DMS 273 treated with DMSO at 0.1 percent for 48 hours (cell line): ENCODE results near the gene SMAD1.
"Not testable (repeated sequence)": the region's sequence is repeated elsewhere in the genome, so short reads cannot be mapped to it uniquely, and the experiment has no call there.

Experiments used
- DNase-seq: peaks from one replicate; lab custom pipeline; 2025; lab: John Stamatoyannopoulos, UW

SMAD1 gene

GRCh38 chr4:145528601-145529000 is 46.9 kb downstream of the SMAD1 start:
- no peak for DNase-seq

- DNase-seq: no peak
Measured at GRCh38 chr4:145530189-145530588, 48.5 kb downstream of the SMAD1 start.

GRCh38 chr4:145530662-145531061 is 49.0 kb downstream of the SMAD1 start:
- no peak for DNase-seq

- DNase-seq: no peak
Measured at GRCh38 chr4:145531223-145531622, 49.6 kb downstream of the SMAD1 start.

- no peak for DNase-seq
Measured at GRCh38 chr4:145531859-145532258, 50.2 kb downstream of the SMAD1 start.

DNA sequence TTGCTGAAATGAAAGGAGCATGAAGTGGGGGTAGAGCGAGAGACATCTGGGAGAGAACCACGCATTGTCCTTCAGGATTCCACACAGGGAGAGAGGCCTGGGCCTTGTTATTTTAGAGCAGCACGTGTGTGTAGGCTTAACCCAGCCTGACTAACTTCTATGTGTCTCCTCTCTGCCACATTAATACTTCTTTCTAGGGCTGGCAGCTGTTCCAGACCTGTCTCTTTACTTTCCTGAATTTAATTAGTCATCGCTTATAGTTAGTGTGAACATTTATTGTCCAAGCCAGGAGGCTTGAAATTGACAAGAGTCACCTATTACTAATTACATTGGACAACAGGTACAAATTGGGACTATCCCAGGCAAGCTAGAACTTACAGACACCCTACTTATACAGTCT is 51.3 kb downstream of the SMAD1 start:
- no peak for DNase-seq

DNA sequence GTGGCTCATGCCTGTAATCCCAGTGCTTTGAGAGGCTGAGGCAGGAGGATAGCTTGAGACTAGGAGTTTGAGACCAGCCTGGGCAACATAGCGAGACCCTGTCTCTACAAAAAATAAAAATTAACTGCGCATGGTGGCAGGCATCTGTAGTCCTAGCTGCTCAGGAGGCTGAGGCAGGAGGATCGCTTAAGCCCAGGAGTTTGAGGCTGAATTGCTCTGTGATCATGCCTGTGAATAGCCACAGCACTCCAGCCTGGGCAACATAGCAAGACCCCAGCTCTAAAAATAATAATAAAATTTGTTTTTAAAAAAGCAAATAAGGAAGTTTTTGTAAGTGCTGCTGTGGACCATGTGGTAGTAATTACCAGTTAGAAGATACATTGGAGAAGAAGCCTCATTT is 51.8 kb downstream of the SMAD1 start:
- DNase-seq: not testable (repeated sequence)

DNA sequence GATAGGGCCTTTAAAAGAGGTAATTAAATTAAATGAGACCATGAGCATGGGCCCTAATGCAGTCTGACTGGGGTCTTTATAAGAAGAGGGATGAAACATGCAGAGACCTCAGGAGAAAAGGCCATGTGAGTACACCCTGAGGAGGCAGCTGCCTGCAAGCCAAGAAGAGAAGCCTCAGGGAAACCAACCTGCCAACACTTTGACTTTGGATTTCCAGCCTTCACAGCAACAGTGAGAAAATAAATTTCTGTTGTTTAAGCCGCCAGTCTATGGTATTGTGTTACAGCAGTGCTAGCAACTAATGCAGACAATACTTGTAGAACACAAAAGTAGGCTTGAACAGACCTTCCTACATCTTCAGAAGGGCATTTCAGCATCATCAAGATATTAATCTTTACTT is 52.3 kb downstream of the SMAD1 start:
- no peak for DNase-seq

- no peak for DNase-seq
Measured at GRCh38 chr4:145535202-145535601, 53.5 kb downstream of the SMAD1 start.

GRCh38 chr4:145536044-145536443 is 54.4 kb downstream of the SMAD1 start:
- DNase-seq: no peak

DNA sequence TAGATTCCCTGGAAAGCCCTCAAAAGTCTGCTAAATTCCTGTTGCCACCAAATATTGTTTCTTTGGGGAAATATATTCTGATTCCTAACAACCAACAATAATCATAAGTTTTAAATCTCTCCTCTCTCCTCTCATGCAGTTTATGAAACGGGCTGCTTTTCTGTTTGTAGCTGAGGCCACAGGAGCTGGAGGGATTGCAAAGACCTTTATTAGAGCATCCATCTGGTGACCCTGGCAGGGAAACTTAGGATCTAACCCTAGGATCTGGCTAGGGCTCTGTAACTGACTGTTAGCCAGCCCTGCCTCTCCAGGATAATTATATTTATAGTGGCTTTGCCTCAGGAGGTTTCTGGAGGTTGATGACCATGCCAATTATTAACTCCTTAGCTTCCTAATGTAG is 56.9 kb downstream of the SMAD1 start:
- DNase-seq: no peak

GRCh38 chr4:145539671-145540070 is 58.0 kb downstream of the SMAD1 start:
- DNase-seq: no peak

DNA sequence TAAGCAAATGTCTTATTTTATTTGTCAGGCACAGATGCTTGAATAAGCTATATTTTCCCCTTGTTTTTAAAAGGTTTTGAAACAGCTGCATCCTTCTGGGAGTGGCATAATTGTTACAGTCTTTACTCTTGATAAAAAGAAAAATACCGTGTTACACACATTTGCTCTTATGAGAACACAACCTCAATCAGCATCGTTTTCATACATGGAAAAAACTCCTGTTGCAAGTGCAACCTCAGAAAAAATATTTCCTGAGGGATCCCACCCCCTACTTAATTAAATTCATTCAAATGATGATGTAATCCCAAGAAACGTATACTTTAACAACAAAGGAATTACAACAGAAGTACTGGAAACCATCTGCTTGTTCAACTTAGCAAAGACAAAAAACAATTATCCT is 58.6 kb downstream of the SMAD1 start:
- DNase-seq: no peak

GRCh38 chr4:145541346-145541745 is 59.7 kb downstream of the SMAD1 start:
- no peak for DNase-seq

GRCh38 chr4:145545031-145545430 is 63.4 kb downstream of the SMAD1 start:
- no peak for DNase-seq

GRCh38 chr4:145545538-145546174 is 64.0 kb downstream of the SMAD1 start:
- no peak for DNase-seq

DNA sequence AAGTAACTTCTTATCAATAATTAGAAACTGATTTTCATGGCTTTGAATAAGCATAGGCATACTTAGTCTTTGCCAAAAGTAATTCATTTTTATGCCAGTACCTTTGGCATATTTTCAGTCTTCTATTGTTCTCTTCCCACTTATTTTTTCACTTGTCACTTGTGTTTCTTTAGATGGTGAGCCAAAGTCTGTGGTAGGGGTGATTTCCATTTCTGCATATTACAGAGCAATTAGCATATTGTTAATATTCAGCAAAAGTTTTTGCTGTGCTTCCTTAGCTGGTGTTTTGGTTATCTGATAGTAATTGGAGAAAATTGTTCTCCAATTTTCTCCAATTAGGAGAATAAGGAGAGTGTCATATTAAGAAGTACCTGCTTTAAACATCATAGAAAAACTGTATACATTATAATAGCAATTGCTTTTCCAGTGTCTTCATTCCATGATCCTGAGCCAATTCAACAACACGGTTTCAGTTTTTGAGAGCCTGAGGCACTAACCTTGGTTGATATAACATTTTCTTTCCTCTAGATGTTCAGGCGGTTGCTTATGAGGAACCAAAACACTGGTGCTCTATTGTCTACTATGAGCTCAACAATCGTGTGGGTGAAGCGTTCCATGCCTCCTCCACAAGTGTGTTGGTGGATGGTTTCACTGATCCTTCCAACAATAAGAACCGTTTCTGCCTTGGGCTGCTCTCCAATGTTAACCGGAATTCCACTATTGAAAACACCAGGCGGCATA is 64.7 kb downstream of the SMAD1 start:
- DNase-seq: no peak

- no peak for DNase-seq
Measured at GRCh38 chr4:145551660-145552059, 70.0 kb downstream of the SMAD1 start.

GRCh38 chr4:145552181-145552822 is 70.6 kb downstream of the SMAD1 start:
- DNase-seq: no peak

- no peak for DNase-seq
Measured at GRCh38 chr4:145553375-145553774, 71.7 kb downstream of the SMAD1 start.

DNA sequence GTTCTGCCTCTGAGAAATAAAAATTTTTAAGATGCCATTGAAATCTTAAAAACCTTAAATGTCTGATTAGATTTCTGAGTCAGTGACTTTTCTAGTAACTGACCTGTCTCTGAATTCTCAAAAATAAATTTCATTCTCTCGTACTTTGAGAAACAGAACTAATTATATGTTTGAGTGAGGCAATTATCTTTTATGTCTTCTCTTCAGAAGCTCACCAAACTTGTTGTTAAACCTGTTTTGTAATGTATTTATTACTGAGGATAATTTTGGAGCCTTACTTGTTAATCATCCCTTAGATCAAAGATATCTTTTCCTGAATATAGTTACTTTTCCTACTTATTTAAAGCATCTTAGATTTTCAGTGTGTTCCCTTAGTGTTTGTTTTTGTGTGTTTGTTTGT is 73.0 kb downstream of the SMAD1 start:
- DNase-seq: no peak

DNA sequence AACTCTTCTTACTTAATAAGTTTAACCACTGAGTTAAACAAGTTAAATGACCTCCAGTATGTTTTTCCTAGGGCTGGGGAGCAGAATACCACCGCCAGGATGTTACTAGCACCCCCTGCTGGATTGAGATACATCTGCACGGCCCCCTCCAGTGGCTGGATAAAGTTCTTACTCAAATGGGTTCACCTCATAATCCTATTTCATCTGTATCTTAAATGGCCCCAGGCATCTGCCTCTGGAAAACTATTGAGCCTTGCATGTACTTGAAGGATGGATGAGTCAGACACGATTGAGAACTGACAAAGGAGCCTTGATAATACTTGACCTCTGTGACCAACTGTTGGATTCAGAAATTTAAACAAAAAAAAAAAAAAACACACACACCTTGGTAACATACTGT is 76.1 kb downstream of the SMAD1 start:
- no peak for DNase-seq

DNA sequence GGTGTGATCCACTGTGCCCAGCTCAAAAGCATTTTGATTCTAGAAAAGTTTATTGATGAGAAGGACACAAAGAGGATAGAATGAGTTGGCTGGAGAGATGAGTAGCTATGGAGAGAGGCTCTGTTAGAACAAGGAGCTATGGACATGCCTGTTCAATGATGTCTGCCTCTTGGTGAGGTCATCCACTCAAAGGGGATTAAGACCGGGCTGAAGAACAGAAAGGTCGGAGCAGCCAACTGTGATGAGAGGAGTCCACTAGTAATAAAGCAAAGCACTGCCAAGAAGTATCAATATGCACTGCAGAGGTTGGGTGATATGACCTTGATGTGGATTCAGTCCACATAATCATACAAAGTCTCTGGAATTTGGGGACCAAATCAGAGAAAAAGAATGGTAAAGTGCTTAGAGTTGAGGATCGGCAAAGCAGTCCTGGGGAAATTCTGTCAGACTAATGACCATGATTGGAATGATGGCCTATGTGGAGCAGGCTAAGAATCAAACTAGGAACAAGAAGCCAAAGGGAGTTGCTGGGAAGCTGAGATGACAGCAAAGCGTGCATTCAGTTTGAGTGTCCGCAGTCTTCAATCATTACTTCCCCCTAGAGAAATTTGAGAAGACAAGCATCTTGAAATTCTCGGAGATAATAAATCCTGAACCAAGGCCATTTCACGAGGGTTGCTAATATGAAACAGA is 81.8 kb downstream of the SMAD1 start:
- no peak for DNase-seq
